NCI-H1105 treated with DMSO at 0.1 percent for 48 hours (cell line): ENCODE data around the gene ZNF423.

Experiments used
- DNase-seq: peaks from one replicate; lab custom pipeline; 2025; lab: John Stamatoyannopoulos, UW

The ZNF423 gene

DNA sequence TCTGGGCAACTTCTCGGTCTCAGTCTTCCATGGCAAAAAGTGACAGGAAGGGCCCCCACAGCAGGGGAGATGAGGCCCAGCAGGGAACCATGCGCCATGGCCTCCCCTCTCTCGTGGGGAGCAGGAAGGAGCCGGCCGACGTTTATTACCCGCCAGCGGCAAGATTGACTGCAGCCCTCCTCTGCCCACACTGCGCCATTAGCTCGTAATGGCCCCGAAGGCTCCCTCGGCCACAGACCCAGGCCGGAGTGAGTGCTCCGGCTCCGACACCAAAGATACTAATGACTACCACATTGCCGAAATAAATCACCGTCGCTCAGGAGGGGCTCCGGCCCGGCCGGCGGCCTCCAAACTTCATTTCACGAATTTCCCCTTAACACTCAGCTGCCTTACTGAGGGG is 255.4 kb downstream of the ZNF423 start:
- no peak for DNase-seq

DNA sequence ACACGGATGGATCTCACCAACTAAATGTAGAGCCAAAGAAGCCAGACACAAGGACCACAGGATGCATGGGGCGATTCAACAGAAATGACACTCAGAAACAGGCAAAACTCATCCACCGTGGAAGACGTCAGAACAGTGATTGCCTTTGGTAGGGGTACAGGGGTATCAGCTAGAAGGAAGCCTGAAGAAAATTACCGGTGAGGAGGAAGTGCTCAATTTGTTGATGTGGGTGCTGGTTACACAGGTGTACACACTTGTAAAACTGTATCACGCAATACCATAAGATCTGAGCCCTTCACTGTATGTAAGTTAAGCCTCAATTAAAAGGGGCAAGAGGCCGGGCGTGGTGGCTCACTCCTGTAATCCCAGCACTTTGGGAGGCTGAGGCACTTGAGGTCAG is 256.2 kb downstream of the ZNF423 start:
- no peak for DNase-seq

DNA sequence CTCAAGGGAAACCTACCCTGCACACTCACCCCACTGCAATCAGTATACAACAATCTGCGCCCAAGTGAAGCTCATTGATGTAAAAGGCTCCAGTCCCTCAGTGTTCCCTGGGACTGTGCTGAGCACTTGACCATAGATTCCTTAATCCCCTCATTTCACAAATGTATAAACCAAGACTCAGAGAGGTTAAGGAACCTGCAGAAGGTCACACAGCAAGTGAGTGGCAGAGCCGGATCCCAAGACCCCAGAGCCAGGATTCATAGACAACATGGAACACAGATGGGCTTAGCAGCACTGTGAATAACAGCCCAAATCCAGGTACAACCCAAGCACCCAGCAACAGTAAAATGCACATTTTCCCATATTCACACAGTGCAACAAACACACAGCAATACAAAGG is 256.6 kb downstream of the ZNF423 start:
- DNase-seq, result no peak

DNA sequence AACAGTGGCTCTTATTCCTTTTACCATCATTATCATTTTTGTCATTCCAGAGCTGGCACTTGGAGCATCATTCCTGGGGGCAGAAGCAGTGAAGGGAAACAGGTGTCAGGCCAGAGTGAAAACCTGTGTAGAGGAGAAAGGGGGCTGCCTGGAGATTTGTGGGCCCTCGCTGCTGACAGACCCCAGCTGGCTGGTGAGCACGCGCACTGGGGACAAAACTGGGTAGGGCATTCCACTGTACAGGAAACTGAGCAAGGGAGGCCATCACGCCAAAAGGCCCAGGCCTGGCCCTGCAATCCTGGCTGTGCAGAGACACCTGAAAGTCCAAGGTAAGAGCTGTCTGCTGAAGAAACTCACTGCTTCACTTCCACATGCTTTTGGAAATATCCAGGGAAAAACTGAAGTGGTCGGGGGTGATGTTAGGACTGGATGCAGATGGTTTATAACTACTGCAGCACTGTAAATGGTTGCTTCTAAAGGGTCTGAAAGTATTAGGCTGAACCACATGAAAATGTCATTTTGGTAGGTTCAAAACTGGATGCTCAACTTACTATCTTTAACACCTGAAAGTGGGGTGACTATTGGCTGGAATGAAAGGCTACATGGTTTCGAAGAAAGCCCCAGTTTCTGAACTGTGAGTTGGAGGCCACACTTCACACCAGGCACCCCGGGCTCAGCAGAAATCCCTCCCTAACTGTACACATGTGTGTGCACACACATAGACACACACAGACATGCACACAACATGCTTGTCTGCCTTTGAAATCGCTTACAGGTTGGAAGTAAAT is 257.3 kb downstream of the ZNF423 start:
- no peak for DNase-seq

DNA sequence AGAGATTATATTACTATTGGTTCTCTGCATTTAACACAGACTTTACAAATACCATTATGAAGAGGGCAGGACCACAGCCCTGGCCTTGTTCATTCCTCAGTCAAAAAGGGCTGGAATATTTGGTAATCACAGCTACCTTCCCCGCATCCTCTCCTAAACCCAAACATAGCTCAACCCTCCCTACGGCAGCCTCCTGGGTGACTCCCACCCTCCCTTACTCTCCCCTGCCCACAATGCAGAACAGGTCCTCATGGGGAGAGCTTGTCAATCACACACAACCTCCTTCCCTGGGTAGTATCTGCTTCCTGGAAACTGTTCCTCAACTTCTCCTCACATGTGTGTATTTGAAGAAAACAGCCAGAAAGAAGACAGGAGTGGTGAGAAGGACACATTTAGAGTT is 258.1 kb downstream of the ZNF423 start:
- DNase-seq, result no peak

DNA sequence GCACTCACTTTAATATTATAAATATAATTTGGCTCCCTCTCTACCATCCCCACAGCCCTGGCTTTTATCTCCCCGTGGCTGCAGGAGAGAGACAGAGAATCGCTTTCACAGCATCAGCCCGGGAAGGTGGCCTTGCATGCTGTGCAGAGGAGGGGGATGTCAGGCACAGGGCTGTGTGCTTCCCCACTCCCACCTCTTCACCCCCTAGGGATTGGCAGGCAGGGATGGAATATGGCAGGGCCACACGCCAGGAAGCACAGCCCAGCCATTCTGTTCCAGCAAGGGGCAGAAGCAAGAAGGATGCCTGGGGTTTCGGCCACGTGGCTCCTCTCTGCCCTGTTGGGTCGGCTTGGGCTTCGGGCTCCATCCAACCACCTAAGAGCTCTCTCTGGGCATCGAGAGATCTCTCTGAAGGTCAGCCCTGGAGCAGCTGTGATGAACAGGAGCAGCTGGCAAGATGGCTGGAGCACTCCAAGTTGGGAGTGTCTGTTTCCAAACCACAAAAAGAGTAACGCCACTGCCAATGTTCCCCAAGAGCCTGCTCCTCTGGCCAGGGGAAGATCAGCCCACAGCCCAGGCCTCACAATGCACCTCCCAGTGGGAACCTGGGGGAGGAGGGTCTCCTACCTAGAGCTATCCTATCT is 259.1 kb downstream of the ZNF423 start:
- DNase-seq, result no peak

DNA sequence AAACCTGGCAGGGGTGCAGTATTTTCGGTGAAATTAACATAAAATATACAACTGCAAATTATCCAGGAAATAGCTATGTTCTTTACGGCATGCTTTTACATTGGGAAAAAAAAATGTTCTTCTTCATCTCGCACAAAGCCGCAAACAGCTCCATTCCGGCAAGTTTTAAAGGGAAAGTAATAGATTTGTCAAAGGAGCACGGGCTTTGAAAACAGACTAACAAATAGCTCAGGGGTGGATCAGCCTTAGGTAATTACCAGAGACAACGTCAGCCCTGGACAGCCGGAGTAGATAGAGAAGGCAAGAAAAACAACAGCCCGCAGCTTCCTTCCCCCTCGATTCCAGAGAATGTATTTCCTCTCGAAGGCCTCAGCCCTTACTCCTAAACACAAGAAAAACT is 259.8 kb downstream of the ZNF423 start:
- no peak for DNase-seq

DNA sequence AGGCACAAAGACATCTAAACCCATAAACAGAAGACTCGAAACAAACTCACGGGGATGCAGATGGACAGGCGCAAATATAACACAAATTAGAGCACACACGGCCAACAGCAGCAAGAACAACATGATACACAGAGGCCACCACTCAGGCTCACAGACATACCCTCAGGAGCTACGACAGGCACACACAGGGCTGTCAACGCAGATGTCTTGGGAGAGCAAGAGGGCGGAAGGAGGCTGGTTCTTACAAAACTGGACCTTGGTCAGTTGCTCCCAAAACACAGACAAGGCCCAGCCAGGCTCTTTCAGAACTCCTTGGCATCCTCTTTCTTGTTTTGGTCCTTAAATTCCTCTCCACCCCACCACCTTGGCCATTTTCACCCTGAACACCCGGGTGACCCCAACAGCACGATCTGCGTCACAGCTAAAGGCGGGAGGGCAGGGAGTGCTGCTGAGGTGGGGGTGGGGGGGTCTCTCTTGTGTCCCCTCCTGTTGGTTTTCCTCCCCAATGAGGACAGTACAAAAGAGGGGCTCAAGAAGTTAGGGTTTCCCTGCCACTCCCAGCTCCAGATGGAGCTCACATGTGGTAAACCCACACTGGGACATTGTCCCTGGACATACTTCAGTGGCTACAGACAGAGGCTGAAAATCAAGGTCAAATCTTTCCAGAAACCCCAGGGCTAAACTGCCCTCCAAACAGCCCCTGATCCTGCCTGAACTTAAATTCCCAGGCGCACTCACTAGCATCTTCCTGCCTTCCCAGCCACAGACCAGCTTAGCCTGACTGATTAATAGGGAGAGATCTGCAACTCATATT is 261.0 kb downstream of the ZNF423 start:
- DNase-seq, result no peak

DNA sequence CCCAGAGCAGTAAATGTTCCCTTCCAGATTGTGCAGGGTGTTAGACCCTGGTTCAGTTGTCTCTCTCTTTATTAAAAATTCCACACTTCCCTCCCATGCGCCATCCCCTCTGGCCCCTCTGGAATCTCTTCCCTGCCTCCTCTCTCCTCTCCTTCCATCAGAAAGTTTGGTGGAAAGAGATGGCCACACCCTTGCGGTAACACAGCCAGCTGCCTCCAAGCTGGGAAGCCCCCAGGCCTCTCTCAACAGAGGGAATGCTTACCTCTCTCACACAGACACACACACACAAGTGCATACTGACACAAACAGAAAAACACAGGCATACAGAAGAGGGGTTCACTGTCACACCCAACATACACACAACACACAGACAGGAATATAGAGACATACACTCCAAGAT is 261.8 kb downstream of the ZNF423 start:
- no peak for DNase-seq

DNA sequence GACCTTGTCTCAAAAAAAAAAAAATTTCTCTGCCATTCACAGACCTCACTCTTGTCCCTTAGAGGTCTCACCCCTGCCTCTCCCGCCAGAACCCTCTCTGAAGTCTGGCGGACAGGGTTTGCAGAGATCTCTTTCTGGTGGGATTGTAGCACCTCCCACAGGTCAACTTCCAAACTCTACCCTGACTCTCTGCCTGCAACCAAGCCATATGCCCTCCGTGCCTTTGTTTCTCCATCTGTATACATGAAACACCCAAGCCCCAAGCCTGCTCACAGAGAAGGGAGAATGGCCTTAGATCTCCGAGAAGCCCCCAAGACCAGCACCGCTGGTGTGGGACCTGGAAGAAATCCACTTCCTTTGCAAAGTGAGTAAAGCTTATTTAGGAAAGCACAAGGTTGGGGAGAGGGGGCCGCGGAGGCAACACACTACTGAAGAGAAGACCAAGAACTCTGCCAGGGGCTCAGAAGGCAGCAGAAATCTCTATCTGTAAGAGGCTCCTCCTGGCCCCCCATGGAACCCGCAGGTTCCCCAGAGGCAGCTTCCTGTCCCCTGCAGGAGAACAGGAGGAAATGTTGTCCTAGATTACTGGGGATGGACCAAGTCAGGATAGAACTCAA is 262.4 kb downstream of the ZNF423 start:
- DNase-seq, result no peak

DNA sequence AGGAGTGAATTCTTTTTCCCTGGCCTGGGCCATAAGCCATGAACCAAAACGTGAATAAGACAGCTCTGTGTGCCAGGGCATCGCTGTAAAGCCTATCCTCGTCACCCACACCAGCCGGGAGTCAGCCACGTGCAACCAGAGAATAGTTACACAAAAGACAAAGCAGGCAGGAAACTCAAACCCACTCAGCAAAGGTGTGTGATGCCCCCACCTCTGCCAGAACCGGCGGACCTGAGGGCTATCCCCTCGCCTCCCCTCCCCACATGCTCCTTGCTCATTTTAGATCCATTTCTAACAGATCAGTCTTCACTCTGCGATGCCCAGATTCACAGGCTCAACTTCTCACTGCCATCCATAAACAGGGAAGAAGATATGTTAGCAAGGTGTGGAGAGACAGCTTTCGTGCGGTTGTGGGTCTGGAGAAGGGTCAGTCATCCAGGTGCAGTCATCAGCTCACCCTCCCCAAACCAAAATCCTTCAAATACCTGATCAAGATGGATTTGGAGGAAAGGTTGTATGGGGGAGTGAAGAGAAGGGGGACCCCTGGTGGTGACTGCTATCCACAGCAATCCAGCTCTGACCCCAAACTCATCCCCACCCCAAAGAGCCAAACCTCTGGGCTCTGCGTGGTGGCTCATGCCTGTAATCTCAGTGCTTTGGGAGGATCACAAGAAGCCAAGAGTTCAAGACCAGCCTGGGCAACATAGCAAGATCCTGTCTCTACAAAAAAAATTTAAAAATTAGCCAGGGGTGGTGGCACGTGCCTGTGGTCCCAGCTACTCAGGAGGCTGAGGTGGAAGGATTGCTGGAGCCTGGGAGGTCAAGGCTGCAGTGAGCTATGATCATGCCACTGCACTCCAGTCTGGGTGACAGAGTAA is 263.1 kb downstream of the ZNF423 start:
- DNase-seq, result peak; percentile 41

DNA sequence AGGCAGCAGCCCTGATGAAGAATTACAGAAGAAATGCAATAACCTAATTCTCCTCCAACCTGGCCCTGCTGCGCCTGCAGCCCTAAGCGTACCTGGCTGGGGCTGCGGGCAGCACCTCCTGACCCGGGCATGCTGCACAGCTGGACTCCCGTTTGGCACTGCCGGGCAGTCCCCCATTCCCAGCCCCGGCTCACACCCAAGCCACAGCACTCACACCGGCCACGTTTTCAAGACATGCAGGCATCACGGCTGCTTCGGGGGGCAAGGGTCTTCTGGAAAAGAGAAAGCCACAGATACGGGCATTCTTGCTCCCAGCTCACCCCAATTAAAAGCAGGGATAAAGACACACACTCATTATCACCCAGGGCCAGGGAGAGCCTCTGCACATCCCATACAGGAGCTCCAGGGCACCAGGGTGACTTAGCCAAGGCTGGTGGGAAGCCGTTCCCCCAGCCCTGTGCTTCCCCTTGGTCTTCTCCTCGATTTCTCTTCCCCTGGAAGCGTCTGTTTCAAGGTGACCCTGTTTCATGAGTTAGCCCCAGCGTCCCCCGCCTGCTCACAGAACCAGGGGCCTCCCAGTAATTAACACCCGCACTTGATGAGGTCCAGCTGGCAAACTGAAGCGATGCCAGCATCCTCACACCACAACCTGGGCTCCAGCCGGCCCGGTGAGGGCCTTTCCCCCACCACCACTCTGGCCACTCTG is 265.6 kb downstream of the ZNF423 start:
- DNase-seq, result no peak

DNA sequence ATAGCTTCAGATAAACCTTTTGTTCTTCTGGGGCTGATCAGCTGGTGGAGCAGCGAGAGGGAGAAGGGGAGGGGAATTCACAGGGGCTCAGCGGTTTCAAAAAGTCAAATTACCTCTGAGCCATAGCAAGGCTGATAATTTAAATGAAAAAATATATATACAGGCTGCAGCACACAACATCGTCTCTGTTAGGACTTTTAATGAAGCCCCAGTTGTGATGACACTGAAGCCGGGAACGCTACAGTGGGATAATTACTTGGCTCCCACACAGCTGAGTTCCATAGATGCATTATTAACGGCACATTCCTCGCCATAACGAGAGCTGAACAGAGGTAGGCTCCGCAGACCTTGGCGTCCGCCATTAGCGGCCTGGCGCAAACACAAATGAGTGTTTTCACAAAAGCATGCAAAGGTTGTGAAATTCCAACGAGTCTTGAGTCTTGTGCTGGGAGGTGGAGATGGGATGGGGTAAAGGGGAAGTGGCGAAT is 266.3 kb downstream of the ZNF423 start:
- no peak for DNase-seq

DNA sequence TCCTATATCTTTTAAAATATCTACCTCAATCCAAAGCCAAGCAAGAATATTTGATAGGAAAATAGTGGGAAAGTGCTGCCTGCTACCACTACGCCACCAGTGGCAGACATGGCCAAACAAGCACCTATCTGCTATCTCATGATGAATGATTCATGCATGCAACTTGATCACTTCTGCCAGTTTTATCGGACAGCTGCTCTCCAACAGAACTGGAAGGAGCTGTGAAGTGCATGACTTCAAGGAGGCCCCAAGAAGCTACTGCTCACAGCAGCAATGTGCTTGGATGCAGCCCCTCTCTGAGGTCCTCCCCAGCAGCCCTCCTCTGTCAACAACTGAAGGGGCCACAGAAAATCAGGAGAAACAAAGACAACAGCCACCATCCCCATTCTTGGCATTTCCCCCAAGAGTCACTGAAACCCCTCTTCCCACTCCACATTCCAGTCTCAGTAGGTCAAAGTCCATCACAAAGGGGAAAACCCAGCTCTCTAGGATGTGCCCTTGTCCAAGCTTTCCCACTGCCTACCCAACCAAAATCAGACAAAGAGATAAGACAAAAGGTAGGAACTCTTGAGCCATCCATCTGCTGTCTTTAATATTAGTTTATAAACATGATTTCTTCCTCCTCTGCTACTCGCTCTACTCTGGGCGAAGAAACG is 267.1 kb downstream of the ZNF423 start:
- DNase-seq, result no peak

DNA sequence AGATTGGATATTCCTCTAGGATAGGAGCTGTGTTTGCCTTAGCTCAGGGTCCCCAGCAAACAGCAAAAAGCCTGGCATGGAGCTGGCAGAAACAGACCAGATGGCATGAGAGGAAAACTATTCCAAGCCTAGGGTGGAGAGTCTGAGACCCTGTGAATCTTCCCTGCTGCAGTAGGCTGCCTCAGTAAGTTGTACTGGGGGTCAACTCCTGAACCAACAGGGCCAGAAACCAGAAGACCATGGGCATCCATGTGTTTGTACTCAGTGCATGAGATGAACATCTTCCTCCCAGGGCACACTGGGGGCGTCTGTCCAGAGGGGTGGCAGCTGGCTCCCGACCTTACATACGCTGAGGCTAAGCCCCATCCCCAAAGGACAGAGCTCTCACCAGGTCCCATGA is 267.9 kb downstream of the ZNF423 start:
- no peak for DNase-seq

DNA sequence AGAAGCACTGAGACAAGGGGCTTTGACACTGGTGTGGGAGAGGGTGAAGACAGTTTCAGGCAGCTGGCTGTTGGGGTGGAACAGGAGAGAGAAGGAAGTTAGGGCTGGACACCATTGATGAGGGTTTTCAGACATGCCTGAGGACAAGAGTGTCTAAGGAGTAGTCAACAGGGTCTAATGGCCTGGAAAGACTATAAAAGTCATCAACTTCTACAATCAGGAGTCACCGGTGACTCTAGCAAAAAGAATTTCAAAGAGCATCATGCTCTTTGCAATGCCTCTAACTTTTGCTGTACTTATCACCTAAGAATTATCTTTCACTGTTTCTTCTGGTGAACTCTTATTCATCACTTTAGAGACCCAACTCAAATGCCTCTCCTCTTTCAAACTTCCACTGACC is 268.4 kb downstream of the ZNF423 start:
- no peak for DNase-seq

DNA sequence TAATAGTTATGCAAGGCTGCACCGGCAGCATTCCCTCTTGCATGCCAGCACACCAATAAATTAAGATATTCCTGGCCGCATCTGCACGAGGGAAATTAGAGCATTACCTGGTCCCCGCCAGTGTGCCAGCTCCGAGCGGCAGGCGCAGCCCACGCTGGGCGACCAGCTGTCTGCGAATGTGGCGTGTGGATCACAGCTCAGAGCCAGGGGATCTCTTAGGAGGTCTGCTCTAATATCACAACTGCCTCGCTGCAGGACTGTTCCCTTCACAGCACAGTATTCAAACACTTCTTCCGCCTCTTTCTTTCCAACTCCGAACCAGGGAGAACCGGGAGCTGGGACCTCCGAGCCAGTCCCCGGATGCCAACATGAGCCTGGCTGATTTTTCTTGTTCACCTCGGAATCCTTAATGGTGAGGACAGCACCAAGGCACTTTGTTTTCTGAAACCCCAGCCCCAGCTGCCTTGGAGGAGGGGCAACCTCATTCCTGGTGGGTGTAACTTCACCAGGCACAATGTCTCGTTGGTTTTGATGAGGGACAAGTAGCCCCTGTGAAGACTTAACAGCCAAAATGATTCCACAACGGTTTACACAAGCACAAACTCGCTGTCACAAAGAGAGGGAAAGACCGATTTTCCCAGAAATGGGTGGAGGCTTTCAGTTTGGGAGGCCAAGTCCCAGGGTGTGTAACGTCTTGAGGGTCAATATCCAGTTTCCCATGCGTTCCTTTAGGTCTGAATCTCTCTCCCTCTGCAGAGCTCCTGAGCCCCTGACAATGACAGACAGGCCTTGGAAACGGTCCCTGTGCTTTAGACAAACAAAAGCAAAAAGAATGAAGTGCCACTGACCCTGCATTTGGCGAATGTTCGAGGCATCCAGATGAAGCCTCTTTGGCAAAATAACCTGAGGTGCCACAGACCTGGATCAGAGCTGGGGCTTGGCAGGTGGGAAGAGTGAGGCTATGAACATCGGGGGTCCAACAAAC is 269.2 kb downstream of the ZNF423 start:
- no peak for DNase-seq

DNA sequence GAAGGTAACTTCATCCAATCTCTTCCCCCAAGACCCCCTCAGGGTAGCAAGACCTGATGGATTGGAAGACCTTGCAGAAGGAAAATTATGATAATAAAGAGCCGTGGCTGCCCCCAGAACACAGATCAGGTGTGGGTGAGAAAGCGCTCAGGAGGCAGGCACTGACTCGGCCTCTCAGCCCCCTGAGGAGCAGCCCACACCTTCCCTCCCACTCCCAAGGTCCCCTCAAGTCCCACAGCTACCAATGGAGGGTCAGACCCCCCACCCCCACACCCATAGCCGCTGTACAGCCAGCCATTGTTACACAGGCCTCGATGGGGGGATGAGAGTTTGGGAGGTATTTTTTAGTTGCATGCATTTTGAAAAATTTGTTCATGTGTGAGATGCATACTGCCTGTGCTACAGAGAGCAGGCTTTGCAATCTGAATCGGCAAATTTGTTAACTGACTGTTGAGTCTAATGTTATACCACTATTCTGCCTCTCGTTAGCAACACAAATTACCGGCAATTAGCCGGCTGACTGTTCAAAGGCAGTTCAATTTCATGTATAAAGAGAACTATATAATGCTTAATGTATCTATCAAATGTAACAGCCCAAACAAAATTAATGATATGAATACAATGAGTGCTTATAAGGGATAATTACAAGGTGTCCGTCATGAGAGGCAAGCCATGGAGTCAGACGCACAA is 270.6 kb downstream of the ZNF423 start:
- DNase-seq, result peak; percentile 92
